IMR-90 (cell line): ENCODE results near the gene BTNL8. TPM values are rescaled to one million over a fixed set of nuclear protein-coding genes. Genes with fewer than 3 reads are reported as not detected.
"Not testable (repeated sequence)": the region's sequence is repeated elsewhere in the genome, so short reads cannot be mapped to it uniquely, and the experiment has no call there.

Experiments
- ATAC-seq: fragments of 200-7000 bp; cut with Tn5 transposase; 2 replicates; pipeline ENCODE4 v1.9.1; 2020; ENCODE audit warnings: low read depth, mild to moderate bottlenecking, moderate library complexity
- BruUV-seq: library from RNA; stranded (reverse); fragments of 400-500 nt; replicated peaks from 2 replicates; lab custom pipeline; 2021; lab: Mats Ljungman, UMichigan
- CTCF ChIA-PET: fragments of 300-600 bp; formaldehyde crosslinking; extraction: SDS; loops from one replicate; lab custom pipeline; 2021; ENCODE audit warnings: antibody characterized with exemption; lab: Yijun Ruan, JAX
- POLR2A ChIA-PET: fragments of 300-600 bp; sonication (Branson Sonifier 250); formaldehyde crosslinking; loops from one replicate; lab custom pipeline; 2022; ENCODE audit warnings: antibody characterized with exemption; ENCODE audit not compliant: unreplicated experiment; lab: Charles Lee
- DNase-seq: peaks from one replicate; pipeline ENCODE4 v3.0.0; 2013
- H2AFZ ChIP-seq: replicated peaks from 2 replicates; pipeline ENCODE3; 2013; ENCODE audit warnings: low read length, mild to moderate bottlenecking; ENCODE audit not compliant: poor library complexity
- H2AK5ac ChIP-seq: 2 replicates; pipeline ENCODE4 v1.6.1; 2013; ENCODE audit warnings: low read depth, low read length, inconsistent platforms
- H2AK9ac ChIP-seq: replicated peaks from 2 replicates; pipeline ENCODE3; 2013; ENCODE audit warnings: mild to moderate bottlenecking, low read depth, low read length, moderate library complexity; ENCODE audit not compliant: poor library complexity
- H2BK120ac ChIP-seq: 2 replicates; pipeline ENCODE4 v1.6.1; 2013; ENCODE audit warnings: low read depth, low read length, inconsistent platforms
- H2BK15ac ChIP-seq: 3 replicates; pipeline ENCODE4 v1.6.1; 2013; ENCODE audit warnings: low read depth, low read length, inconsistent platforms
- H2BK20ac ChIP-seq: 2 replicates; pipeline ENCODE4 v1.6.1; 2013; ENCODE audit warnings: low read depth, mild to moderate bottlenecking, inconsistent platforms, low read length, moderate library complexity
- H2BK5ac ChIP-seq: 2 replicates; pipeline ENCODE4 v1.6.1; 2013; ENCODE audit warnings: mild to moderate bottlenecking, low read depth, low read length, inconsistent platforms; ENCODE audit not compliant: poor library complexity, severe bottlenecking
- H3K14ac ChIP-seq: replicated peaks from 2 replicates; pipeline ENCODE4 v1.6.1; 2013; ENCODE audit warnings: low read depth, low read length, inconsistent platforms
- H3K18ac ChIP-seq: 2 replicates; pipeline ENCODE4 v1.6.1; 2013; ENCODE audit warnings: low read depth, low read length, control low read depth
- H3K23ac ChIP-seq: 2 replicates; pipeline ENCODE4 v1.6.1; 2013; ENCODE audit warnings: low read depth, low read length, inconsistent platforms
- H3K27ac ChIP-seq: 2 replicates; pipeline ENCODE4 v1.5.1; 2013; ENCODE audit warnings: mild to moderate bottlenecking, control low read depth, low read length; ENCODE audit not compliant: insufficient read depth
- H3K27me3 ChIP-seq: 2 replicates; pipeline ENCODE4 v1.6.1; 2013; ENCODE audit warnings: low read length; ENCODE audit not compliant: control insufficient read depth, insufficient read depth
- H3K36me3 ChIP-seq: 2 replicates; pipeline ENCODE4 v1.6.1; 2013; ENCODE audit warnings: low read length, mixed read lengths; ENCODE audit not compliant: control insufficient read depth, insufficient read depth
- H3K4ac ChIP-seq: 2 replicates; pipeline ENCODE4 v1.6.1; 2013; ENCODE audit warnings: low read depth, low read length, inconsistent platforms
- H3K4me1 ChIP-seq: 2 replicates; pipeline ENCODE4 v1.6.1; 2013; ENCODE audit warnings: low read length, mixed read lengths; ENCODE audit not compliant: control insufficient read depth, insufficient read depth
- H3K4me2 ChIP-seq: 2 replicates; pipeline ENCODE4 v1.6.1; 2013; ENCODE audit warnings: low read depth, mild to moderate bottlenecking, control low read depth, low read length, moderate library complexity
- H3K4me3 ChIP-seq: 2 replicates; pipeline ENCODE4 v1.5.1; 2013; ENCODE audit warnings: low read depth, mild to moderate bottlenecking, control low read depth, low read length, moderate library complexity; ENCODE audit not compliant: insufficient read depth
- H3K56ac ChIP-seq: 2 replicates; pipeline ENCODE4 v1.6.1; 2013; ENCODE audit warnings: low read length, inconsistent platforms; ENCODE audit not compliant: insufficient read depth; ENCODE audit errors: extremely low read depth
- H3K79me1 ChIP-seq, 2 experiments: 2 replicates each; pipeline ENCODE4 v1.6.1; 2013; ENCODE audit warnings: low read length in 2 of 2, inconsistent platforms in 1 of 2, low read depth in 1 of 2
- H3K9ac ChIP-seq: 2 replicates; pipeline ENCODE4 v1.6.1; 2013; ENCODE audit warnings: low read depth, low read length, control low read depth
- H3K9me1 ChIP-seq: 2 replicates; pipeline ENCODE4 v1.6.1; 2013; ENCODE audit warnings: low read length, inconsistent platforms; ENCODE audit not compliant: insufficient read depth
- H3K9me3 ChIP-seq: 2 replicates; pipeline ENCODE4 v1.6.1; 2013; ENCODE audit warnings: low read length; ENCODE audit not compliant: control insufficient read depth, insufficient read depth
- H4K20me1 ChIP-seq: 2 replicates; pipeline ENCODE4 v1.6.1; 2013; ENCODE audit warnings: low read length, inconsistent platforms; ENCODE audit not compliant: insufficient read depth
- H4K5ac ChIP-seq: 2 replicates; pipeline ENCODE4 v1.6.1; 2013; ENCODE audit warnings: mild to moderate bottlenecking, low read depth, low read length, control low read depth
- H4K8ac ChIP-seq, 2 experiments: 2 replicates each; pipeline ENCODE4 v1.6.1; 2013; ENCODE audit warnings: low read depth in 2 of 2, low read length in 2 of 2, control low read depth in 1 of 2, inconsistent platforms in 1 of 2
- H4K91ac ChIP-seq: 2 replicates; pipeline ENCODE4 v1.6.1; 2013; ENCODE audit warnings: low read depth, low read length, inconsistent platforms; ENCODE audit not compliant: insufficient read depth
- WGBS, 2 experiments: methylation state at CpG; one replicate each; pipeline versions ENCODE4 v1.1.5 to v1.1.7; 2013; ENCODE audit warnings: missing lambda C conversion rate in 2 of 2; ENCODE audit not compliant: insufficient read length in 1 of 2; ENCODE audit errors: extremely low coverage in 2 of 2; 5-methylcytosine and 5-hydroxymethylcytosine counted together
- dilution Hi-C: fragments of 300-500 bp; cut with HindIII; formaldehyde crosslinking; loops from one replicate; pipeline ENCODE4 v1.14.3; 2018; ENCODE audit warnings: low sequenced_read_pairs; ENCODE audit not compliant: unreplicated experiment
- in situ Hi-C: fragments of 300-500 bp; cut with MboI; formaldehyde crosslinking; loops from 3 replicates; pipeline ENCODE4 v1.14.3; 2019; ENCODE audit warnings: low sequenced_read_pairs, inconsistent platforms, mixed read lengths
- intact Hi-C: fragments of 100-400 bp; cut with micrococcal nuclease; formaldehyde crosslinking; loops from 2 replicates; pipeline ENCODE4 v1.10.0; 2022
- polyA plus RNA-seq, 3 experiments: library from polyadenylated mRNA; depleted of rRNA; stranded (reverse); fragments of >200 nt; gene quantifications; 2 replicates each; pipeline ENCODE4 v1.2.3, GENCODE V29; 2012; ENCODE audit warnings: low replicate concordance in 1 of 3
- total RNA-seq: library from RNA; depleted of rRNA; stranded (reverse); fragments of >200 nt; gene quantifications from 2 replicates; pipeline ENCODE4 v1.2.3, GENCODE V29; 2012

Gene BTNL8
- total and polyA plus RNA-seq, 2 of the 4 experiments (the other 2 are of a cell fraction) = not detected

GRCh38 chr5:180885845-180886529 is 13.0 kb upstream of the BTNL8 start:
- POLR2A ChIA-PET = not testable (repeated sequence)

More at GRCh38 chr5:180885845-180886529, 13.0 kb upstream of the BTNL8 start:
- H3K4me1 ChIP-seq, H3K56ac ChIP-seq, H2BK20ac ChIP-seq, H3K79me1 ChIP-seq, H4K91ac ChIP-seq, H2AK5ac ChIP-seq, H3K9me1 ChIP-seq, H3K9ac ChIP-seq, H3K14ac ChIP-seq, H3K4me3 ChIP-seq, H4K5ac ChIP-seq, H3K23ac ChIP-seq, CTCF ChIA-PET, H2AK9ac ChIP-seq, H3K4ac ChIP-seq, H4K20me1 ChIP-seq, H2BK5ac ChIP-seq, H2BK120ac ChIP-seq, H3K27me3 ChIP-seq, intact Hi-C loops, H3K18ac ChIP-seq, dilution Hi-C loops, in situ Hi-C loops, DNase-seq, H3K9me3 ChIP-seq, BruUV-seq, H3K27ac ChIP-seq, H3K36me3 ChIP-seq, H4K8ac ChIP-seq, ATAC-seq, H3K4me2 ChIP-seq, H2BK15ac ChIP-seq: not testable (repeated sequence)
- H2AFZ ChIP-seq = peak overlapping the region; percentile 51
- 50% methylated on average over 1 of the region's 11 CpGs; no CpG with 5 or more reads in 1 of the 2 experiments for WGBS, 2 experiments
